VCaP (cell line): Measurements from ENCODE around the gene TRIO.

ENCODE experiments used
- H3K27ac ChIP-seq: fragments of 450-650 bp; 2 replicates; pipeline ENCODE4 v1.5.1; 2017
- TF ChIP-seq, protein P1 (sequence below): fragments of 450-650 bp; conservative IDR thresholded peaks from 2 replicates; pipeline ENCODE4 v1.5.1; 2017; ENCODE audit warnings: mild to moderate bottlenecking, moderate library complexity

Gene TRIO

DNA sequence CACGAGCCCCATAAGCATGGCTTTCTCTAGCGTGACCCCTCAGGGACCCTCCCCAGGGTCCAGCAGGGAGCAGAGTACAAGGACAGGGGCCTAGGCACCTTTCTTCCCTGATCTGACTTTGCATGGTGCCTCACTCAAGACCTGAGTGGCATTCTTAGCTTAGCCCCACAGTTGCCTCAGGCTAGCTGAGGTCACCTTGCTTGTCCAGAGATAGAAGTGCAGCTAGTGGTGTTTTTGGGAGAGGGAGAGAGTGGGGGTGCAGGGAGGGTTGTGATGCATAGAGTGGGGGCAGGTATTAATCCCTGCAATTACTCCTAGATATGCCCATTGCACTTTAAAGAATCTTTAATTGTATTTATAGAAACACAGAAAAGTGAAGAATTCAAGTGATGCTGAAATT lies 8.4 kb upstream of the TRIO start:
- peak overlapping the region; percentile 82; the same call in 1 of the 2 replicates for H3K27ac ChIP-seq
- TF ChIP-seq, protein P1, sequence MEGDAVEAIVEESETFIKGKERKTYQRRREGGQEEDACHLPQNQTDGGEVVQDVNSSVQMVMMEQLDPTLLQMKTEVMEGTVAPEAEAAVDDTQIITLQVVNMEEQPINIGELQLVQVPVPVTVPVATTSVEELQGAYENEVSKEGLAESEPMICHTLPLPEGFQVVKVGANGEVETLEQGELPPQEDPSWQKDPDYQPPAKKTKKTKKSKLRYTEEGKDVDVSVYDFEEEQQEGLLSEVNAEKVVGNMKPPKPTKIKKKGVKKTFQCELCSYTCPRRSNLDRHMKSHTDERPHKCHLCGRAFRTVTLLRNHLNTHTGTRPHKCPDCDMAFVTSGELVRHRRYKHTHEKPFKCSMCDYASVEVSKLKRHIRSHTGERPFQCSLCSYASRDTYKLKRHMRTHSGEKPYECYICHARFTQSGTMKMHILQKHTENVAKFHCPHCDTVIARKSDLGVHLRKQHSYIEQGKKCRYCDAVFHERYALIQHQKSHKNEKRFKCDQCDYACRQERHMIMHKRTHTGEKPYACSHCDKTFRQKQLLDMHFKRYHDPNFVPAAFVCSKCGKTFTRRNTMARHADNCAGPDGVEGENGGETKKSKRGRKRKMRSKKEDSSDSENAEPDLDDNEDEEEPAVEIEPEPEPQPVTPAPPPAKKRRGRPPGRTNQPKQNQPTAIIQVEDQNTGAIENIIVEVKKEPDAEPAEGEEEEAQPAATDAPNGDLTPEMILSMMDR: no peak

- TF ChIP-seq, protein P1: no peak
- no peak overlapping the region for H3K27ac ChIP-seq
Observed at GRCh38 chr5:14135621-14136020, 7.5 kb upstream of the TRIO start.

GRCh38 chr5:14136228-14136627 lies 6.9 kb upstream of the TRIO start:
- no peak overlapping the region for H3K27ac ChIP-seq
- TF ChIP-seq, protein P1: no peak

- TF ChIP-seq, protein P1: no peak
- H3K27ac ChIP-seq: no peak overlapping the region
Observed at GRCh38 chr5:14138608-14139540, 4.3 kb upstream of the TRIO start.

DNA sequence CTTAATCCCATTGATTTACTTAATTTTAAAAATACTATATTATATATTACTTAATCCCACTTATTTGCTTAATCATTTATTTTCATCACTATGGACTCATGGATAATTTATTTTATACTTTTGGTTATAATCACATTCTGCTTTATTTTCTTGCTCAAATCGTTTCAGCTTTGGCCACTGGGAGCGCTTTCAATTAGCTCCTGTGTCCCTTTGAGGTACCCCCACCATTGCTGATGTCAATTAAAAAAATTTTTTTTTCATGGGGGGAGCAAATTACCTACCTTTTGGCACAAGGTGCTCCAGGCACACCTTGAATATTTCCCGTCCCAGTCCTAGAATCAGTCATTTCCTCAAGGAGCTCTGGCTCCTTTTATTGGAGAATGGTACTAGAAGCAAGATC lies 1.4 kb upstream of the TRIO start:
- H3K27ac ChIP-seq: no peak overlapping the region
- TF ChIP-seq, protein P1: no peak; the same call in 1 of the 2 replicates

DNA sequence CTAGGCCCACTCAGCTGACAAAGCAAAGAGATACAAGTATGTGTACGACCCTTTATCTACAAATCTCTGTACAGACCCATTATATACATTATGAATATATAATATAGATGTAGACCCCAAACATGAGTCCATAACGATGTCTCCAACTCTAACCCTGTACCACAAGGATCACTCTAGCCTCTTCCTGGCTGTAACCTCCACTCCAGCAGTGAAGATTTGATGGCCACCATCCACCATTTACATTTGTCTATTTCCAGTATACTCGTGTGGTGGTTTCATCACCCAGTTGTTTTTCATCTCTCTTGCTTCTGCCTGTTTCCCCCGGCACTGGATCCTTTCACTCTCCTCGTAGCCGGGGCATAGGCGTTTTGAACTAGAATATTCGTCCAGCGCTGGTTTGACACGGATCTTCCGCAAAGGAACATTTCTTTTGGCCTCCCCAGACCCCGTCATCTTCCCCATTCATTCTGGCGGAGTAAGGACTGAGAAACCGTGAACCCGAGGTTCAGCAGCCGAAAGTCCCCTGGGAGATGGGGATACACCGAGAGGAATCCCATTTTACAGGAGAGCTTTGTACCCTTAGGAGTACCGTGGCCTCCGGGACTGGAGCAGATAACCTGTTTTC lies 828 bp upstream of the TRIO start:
- peak overlapping the region; percentile 97 for H3K27ac ChIP-seq
- TF ChIP-seq, protein P1: no peak

DNA sequence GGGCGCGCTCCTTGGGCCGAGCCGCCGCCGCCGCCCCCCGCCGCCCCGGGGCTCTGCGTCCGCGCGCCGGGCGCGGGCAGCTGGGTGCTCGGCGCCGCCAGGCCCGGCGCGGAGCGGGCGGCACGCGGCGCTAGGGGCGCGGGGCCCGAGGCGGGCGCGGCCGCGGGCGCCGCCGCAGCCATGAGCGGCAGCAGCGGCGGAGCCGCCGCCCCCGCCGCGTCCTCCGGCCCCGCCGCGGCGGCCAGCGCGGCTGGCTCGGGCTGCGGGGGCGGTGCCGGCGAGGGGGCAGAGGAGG lies 351 bp downstream of the TRIO start:
- TF ChIP-seq, protein P1: no peak
- peak overlapping the region; percentile 97 for H3K27ac ChIP-seq
